ENCODE results near the gene EIF3L.

The EIF3L gene

GRCh38 chr22:37911697-37912096 is 62.5 kb downstream of the EIF3L start:
- Histone ChIP-seq H2AFZ (ENCODE audit: low read depth, low read length) (no peak overlapping the region), H4K20me1 (ENCODE audit: insufficient read depth, low read length) (no peaks in the 10 kb centered on the region; the same call in 1 of the 2 replicates), H3K4me1 (ENCODE audit: insufficient read depth, low read length) (peaks cover 12% of the 10 kb centered on the region), H3K36me3 (ENCODE audit: insufficient read depth, low read length) (peaks cover 15% of the 10 kb centered on the region), H3K9ac (ENCODE audit: low read depth, low read length) (no peak overlapping the region), H3K4me2 (ENCODE audit: insufficient read depth, low read length) (no peak overlapping the region), H3K27me3 (ENCODE audit: insufficient read depth, low read length, poor library complexity) (no peaks in the 10 kb centered on the region), H3K79me2 (ENCODE audit: insufficient read depth, low read length) (no peaks in the 10 kb centered on the region; the same call in 1 of the 2 replicates), H3K27ac (ENCODE audit: low read length) (no peak overlapping the region), H3K9me3 (ENCODE audit: insufficient read depth, low read length, severe bottlenecking) (no peaks in the 10 kb centered on the region), H3K4me3 (ENCODE audit: low read depth in 1 of 2, low read length in 2 of 2) (no peak overlapping the region)
- no peak for ATAC-seq (ENCODE audit: insufficient read depth, low read depth)
- no peak for DNase-seq
- TF ChIP-seq EZH2 (IDR thresholded peaks at IDR 0.05; ENCODE audit: borderline replicate concordance, low read depth, low read length, severe bottlenecking) (no peak), CTCF (IDR thresholded peaks at IDR 0.05; ENCODE audit: borderline replicate concordance, extremely low read depth, low read length, poor library complexity, severe bottlenecking) (no peak)

DNA sequence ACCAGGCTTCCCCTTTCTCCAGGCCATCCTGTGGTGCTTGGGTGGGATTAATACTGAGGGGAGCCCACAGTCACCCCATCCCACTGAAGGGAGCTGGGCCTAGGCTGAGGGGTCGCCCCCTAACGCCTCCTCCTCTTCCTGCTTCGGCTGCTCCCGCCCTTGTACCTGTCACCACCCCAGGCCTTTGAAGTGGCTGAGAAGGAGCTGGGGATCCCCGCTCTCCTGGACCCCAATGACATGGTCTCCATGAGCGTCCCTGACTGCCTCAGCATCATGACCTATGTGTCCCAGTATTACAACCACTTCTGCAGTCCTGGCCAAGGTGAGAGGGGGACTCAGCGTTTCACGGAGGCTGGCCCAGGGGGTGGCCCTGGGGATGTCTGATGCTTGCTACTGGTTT is 63.0 kb downstream of the EIF3L start:
- Histone ChIP-seq H3K4me2 (ENCODE audit: insufficient read depth, low read length) (no peak overlapping the region), H3K27me3 (ENCODE audit: insufficient read depth, low read length, poor library complexity) (no peaks in the 10 kb centered on the region), H3K36me3 (ENCODE audit: insufficient read depth, low read length) (peaks cover 16% of the 10 kb centered on the region), H3K4me1 (ENCODE audit: insufficient read depth, low read length) (peaks cover 8% of the 10 kb centered on the region), H3K79me2 (ENCODE audit: insufficient read depth, low read length) (no peaks in the 10 kb centered on the region), H3K9me3 (ENCODE audit: insufficient read depth, low read length, severe bottlenecking) (no peaks in the 10 kb centered on the region), H4K20me1 (ENCODE audit: insufficient read depth, low read length) (no peaks in the 10 kb centered on the region; the same call in 1 of the 2 replicates), H2AFZ (ENCODE audit: low read depth, low read length) (no peak overlapping the region), H3K9ac (ENCODE audit: low read depth, low read length) (no peak overlapping the region), H3K4me3 (ENCODE audit: low read depth in 1 of 2, low read length in 2 of 2) (no peak overlapping the region), H3K27ac (ENCODE audit: low read length) (no peak overlapping the region)
- TF ChIP-seq EZH2 (IDR thresholded peaks at IDR 0.05; ENCODE audit: borderline replicate concordance, low read depth, low read length, severe bottlenecking) (no peak), CTCF (IDR thresholded peaks at IDR 0.05; ENCODE audit: borderline replicate concordance, extremely low read depth, low read length, poor library complexity, severe bottlenecking) (no peak)
- no peak for DNase-seq
- ATAC-seq (ENCODE audit: insufficient read depth, low read depth): no peak

DNA sequence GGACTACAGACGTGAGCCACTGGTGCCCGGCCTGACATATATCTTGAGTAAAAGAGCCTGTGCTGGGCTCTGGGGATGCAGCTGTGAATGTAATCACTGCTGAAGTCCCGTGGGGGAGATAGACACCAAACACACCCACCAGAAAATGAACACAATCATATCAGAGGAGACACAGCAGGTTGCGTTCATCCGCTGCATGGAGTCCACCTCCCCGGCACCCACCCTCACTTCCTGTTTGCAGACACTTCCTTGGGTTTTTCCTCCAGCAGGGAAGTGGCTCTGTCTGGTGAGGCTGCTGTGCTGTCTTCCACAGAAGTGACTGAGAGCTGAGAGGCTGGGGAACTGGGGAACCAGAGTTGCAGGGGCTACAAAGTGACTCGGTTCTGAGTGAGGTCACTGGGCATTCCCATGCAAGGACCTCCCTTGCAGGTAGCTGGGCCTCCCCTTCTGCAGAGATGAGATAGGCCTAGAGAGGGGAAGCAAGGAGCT is 64.1 kb downstream of the EIF3L start:
- Histone ChIP-seq H3K4me3 (ENCODE audit: low read depth in 1 of 2, low read length in 2 of 2) (no peak overlapping the region), H2AFZ (ENCODE audit: low read depth, low read length) (no peak overlapping the region), H4K20me1 (ENCODE audit: insufficient read depth, low read length) (no peaks in the 10 kb centered on the region; the same call in 1 of the 2 replicates), H3K79me2 (ENCODE audit: insufficient read depth, low read length) (no peaks in the 10 kb centered on the region), H3K9ac (ENCODE audit: low read depth, low read length) (no peak overlapping the region), H3K9me3 (ENCODE audit: insufficient read depth, low read length, severe bottlenecking) (no peaks in the 10 kb centered on the region), H3K27ac (ENCODE audit: low read length) (no peak overlapping the region), H3K36me3 (ENCODE audit: insufficient read depth, low read length) (peaks cover 23% of the 10 kb centered on the region), H3K27me3 (ENCODE audit: insufficient read depth, low read length, poor library complexity) (no peaks in the 10 kb centered on the region), H3K4me1 (ENCODE audit: insufficient read depth, low read length) (no peaks in the 10 kb centered on the region), H3K4me2 (ENCODE audit: insufficient read depth, low read length) (no peak overlapping the region)
- no peak for TF ChIP-seq EZH2 (IDR thresholded peaks at IDR 0.05; ENCODE audit: borderline replicate concordance, low read depth, low read length, severe bottlenecking)
- no peak for TF ChIP-seq CTCF (IDR thresholded peaks at IDR 0.05; ENCODE audit: borderline replicate concordance, extremely low read depth, low read length, poor library complexity, severe bottlenecking)
- DNase-seq (no peak), ATAC-seq (ENCODE audit: insufficient read depth, low read depth) (no peak)

DNA sequence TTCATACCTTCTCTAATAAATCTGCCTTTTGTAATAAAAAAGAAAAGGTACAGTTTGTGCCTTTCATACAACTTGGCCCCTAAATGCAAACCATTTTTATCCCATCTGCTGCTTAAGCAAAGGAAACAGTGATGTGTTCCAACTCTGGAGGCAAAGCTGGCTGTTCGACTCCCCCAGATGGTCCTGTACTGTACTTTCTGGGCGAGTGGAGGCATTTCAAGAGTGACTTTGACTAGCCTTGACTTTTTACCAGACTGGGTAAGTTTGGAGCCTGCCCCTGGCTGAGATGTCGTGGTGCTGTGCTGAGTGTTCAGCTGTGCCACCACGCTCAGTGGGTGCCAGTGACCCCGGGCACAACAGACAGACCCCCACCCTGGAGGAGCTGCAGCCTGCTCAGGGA is 67.1 kb downstream of the EIF3L start:
- ATAC-seq (ENCODE audit: insufficient read depth, low read depth) (no peak), DNase-seq (no peak)
- H3K79me2 ChIP-seq (ENCODE audit: insufficient read depth, low read length): no peaks in the 10 kb centered on the region
- no peaks in the 10 kb centered on the region for H3K27me3 ChIP-seq (ENCODE audit: insufficient read depth, low read length, poor library complexity)
- no peak overlapping the region for H3K4me2 ChIP-seq (ENCODE audit: insufficient read depth, low read length)
- peaks cover 28% of the 10 kb centered on the region for H3K36me3 ChIP-seq (ENCODE audit: insufficient read depth, low read length)
- no peaks in the 10 kb centered on the region for H4K20me1 ChIP-seq (ENCODE audit: insufficient read depth, low read length)
- TF ChIP-seq CTCF (IDR thresholded peaks at IDR 0.05; ENCODE audit: borderline replicate concordance, extremely low read depth, low read length, poor library complexity, severe bottlenecking) (no peak), EZH2 (IDR thresholded peaks at IDR 0.05; ENCODE audit: borderline replicate concordance, low read depth, low read length, severe bottlenecking) (no peak)
- H3K4me1 ChIP-seq (ENCODE audit: insufficient read depth, low read length): no peaks in the 10 kb centered on the region
- H3K9ac ChIP-seq (ENCODE audit: low read depth, low read length): no peak overlapping the region
- no peak overlapping the region for H3K27ac ChIP-seq (ENCODE audit: low read length)
- no peak overlapping the region for H3K4me3 ChIP-seq (ENCODE audit: low read depth in 1 of 2, low read length in 2 of 2)
- no peaks in the 10 kb centered on the region for H3K9me3 ChIP-seq (ENCODE audit: insufficient read depth, low read length, severe bottlenecking)
- H2AFZ ChIP-seq (ENCODE audit: low read depth, low read length): no peak overlapping the region

All from DND-41 (cell line).